ENCODE measurements around the gene CRHR1.

Gene CRHR1

GRCh38 chr17:45869676-45870341 lies 85.7 kb downstream of the CRHR1 start:
- no peak for DNase-seq (ENCODE audit: extremely low read depth, low read depth)
- no peak for TF ChIP-seq CTCF (IDR thresholded peaks at IDR 0.05; ENCODE audit: low read depth, low read length)

DNA sequence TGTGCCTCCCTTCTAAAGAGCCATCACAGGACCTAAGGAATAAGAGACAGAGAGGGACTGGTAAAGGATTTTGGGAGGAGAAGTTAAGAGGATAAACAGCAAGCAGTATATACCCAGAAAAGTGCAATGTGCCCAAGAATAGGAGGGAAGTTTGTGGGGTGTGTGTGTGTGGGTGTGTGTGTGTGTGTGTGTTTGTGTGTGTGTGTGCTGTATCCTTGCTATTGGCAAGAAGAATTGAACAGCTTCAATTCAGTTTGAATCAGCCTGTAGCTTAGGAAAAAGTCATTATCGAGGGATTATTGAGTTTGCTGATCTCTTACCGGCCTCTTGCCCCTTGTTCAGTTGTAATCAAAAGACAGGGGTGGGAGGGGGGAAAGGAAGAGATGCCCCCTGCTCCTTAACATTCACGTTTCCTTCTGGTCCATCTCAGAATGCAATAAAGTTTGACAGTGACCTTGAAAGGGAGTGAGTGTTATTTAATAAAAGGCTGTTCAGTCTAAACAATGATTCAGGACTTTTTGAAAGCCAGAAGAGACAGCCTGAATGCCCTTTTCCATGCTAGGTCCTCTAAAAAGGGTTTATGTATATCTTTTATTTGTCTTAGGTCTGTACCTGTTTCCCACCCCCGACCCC lies 86.3 kb downstream of the CRHR1 start:
- TF ChIP-seq CTCF (IDR thresholded peaks at IDR 0.05; ENCODE audit: low read depth, low read length) = no peak

DNA sequence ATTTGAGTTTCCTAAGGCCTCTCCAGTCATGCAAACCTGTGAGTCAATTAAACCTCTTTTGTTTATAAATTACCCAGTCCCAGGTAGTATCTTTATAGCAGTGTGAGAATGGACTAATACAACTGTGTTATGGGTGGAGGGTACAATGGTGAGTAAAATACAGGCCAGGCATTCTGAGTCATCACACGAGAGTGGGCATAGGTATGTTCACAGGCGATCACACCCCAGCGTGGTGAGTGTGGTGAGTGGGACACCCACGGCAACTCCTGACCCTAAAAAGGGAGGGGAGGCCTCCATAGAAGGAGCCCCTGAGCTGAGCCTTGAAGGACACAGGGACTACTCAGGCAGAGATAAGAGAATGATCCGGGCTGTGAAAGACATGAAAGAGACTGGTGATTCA lies 87.6 kb downstream of the CRHR1 start:
- no peak for TF ChIP-seq CTCF (IDR thresholded peaks at IDR 0.05; ENCODE audit: low read depth, low read length)
- no peak for DNase-seq (ENCODE audit: extremely low read depth, low read depth)

More for the DNA sequence above, 86.3 kb downstream of the CRHR1 start:
- DNase-seq (ENCODE audit: extremely low read depth, low read depth) = no peak

DNA sequence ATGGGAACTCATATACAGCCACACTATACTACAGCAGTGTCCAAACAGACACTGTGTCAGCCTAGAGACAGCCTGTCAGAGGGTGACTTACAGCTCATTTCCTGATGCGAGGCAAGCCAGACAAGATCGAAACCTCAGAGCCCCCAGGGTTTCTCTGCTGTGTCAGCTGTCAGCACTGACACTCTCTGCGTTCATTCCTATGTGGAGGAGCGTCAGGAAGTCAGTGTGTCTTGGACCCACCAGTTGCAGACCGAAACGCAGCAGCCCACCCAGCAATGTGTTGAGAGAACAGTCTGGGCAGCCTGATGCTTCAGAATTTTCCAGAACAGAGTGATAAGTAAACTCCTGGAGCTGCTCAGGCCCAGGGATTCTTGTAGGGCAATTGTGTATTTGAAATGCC lies 89.6 kb downstream of the CRHR1 start:
- no peak for DNase-seq (ENCODE audit: extremely low read depth, low read depth)

DNA sequence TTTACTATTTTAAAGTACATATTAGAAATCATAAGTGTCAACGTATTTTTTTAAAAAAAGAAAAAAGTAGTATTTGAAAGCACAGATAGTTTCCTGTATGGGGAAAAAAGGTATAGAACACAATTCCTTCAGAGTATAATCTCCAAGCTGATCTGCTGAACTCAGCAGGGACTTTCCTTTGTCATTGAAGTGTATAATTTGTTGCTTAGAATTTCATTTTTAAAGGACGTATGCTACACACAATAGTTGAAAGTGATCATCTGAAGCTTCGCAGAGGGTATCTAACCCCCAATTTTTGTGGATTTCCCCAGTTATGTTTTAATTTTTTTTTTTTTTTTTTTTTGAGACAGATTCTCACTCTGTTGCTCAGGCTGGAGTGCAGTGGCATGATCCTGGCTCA lies 90.0 kb downstream of the CRHR1 start:
- no peak for DNase-seq (ENCODE audit: extremely low read depth, low read depth)
- no peak for TF ChIP-seq CTCF (IDR thresholded peaks at IDR 0.05; ENCODE audit: low read depth, low read length)

More for the DNA sequence above, 89.6 kb downstream of the CRHR1 start:
- TF ChIP-seq CTCF (IDR thresholded peaks at IDR 0.05; ENCODE audit: low read depth, low read length) = no peak

- DNase-seq (ENCODE audit: extremely low read depth, low read depth) = no peak
- TF ChIP-seq CTCF (IDR thresholded peaks at IDR 0.05; ENCODE audit: low read depth, low read length) = no peak
Observed at GRCh38 chr17:45876539-45876938, 92.4 kb downstream of the CRHR1 start.

- no peak for TF ChIP-seq CTCF (IDR thresholded peaks at IDR 0.05; ENCODE audit: low read depth, low read length)
- DNase-seq (ENCODE audit: extremely low read depth, low read depth) = no peak
Observed at GRCh38 chr17:45877467-45877866, 93.3 kb downstream of the CRHR1 start.
